ENCODE results near the gene TMEM63B. TPM values are rescaled to one million over a fixed set of nuclear protein-coding genes. Genes with fewer than 3 reads are reported as not detected.
A peak's percentile ranks its signal among the peaks of the same experiment; 100 is the strongest.
"Not testable (repeated sequence)": the region's sequence is repeated elsewhere in the genome, so short reads cannot be mapped to it uniquely, and the experiment has no call there.

TMEM63B gene
- total RNA-seq, result 10 to 100 TPM; 12.4 TPM

DNA sequence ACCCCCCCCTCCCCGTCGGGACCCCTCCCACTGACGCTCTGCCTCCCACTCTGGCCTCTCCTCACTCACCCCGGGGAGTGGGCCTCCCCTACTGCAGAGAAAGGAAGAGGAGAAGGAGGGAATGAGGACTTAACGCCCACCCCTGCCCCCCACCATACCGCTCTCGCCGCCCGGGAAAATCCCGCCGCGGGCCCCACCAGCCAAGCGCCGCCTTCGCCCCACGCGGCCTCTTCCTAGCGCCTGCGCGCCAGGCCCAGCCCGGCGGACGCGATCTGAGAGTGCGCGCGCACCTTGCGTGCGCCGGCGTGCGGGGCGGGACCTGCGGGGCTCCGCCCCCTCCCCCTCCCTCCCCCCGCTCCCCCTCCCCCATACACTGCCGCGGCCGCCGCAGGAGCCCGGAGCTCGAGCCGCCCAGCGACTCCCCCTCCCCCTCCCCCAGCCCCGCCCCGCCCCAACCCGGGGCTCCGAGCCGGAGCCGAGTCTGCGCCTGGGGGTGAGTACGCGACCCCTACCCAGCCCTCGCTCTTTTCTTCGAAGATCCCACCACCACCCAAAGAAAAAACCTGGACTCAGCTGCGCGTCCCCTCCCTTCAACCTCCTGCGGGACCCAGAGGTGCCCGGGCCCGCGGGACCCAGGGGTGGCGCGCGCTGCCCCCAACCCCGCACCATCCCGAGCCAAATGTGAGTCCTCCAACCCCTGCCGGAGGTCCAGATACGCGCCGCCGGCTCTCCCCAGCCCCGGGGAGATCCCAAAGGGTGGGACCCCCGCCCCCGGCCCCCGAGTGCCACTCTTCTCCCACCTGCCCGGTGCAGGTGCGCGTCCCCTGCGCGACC is at the start of gene TMEM63B, which contains the start of gene MRPL14:
Gene TMEM63B, plus strand, starts transcription at position 369 of the 834 bp plus-strand sequence. CDS start 7,031 bp downstream, outside the sequence.
Gene MRPL14, minus strand, starts transcription at position 267 of the 834 bp plus-strand sequence. CDS start 10,841 bp downstream, outside the sequence.
- ATAC-seq (peak; percentile 75 to 81), DNase-seq (ENCODE audit: low spot score in 2 of 2) (peak; percentile 88 to 93)
- Mint-ChIP-seq H3K27ac (peak within 1 kb of the TSS; percentile 95 to 96), H3K9me3 (no peaks in the 10 kb centered on the region), H3K36me3 (peaks cover 10 to 15% of the 10 kb centered on the region in 2 donors)

DNA sequence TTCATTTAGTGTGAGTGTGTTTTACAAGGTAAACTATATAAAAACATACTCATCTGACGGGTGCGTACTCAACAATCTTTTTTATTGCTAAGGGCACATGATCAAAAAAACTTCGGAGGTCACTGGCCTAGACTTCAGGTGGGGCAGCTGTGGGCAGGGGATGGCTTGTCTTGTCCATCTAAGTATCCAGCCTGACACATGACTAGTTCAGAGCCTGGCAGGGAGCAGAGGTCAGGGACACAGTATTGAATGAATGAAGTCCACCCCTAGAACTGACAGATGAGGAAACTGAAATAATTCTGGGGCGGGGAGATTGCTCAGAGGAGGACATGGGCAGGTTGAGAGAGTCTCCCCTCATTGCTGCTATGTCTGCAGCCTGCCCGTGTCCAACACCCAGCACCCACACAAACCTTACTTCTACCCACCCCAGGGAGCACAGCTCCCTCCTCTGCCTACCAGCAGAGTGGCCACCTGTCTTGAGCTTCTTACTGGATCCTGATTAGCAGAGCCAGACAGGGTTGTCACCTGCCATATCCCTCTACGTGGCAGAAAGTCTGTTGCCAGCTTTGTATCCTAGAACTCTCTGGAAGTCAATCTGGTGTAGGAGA is 49.0 kb upstream of the TMEM63B start:
- DNase-seq (ENCODE audit: low spot score in 2 of 2), result no peak
- no peak for ATAC-seq
- Mint-ChIP-seq H3K27ac (no peak overlapping the region), H3K36me3 (no peaks in the 10 kb centered on the region), H3K9me3 (no peaks in the 10 kb centered on the region)

DNA sequence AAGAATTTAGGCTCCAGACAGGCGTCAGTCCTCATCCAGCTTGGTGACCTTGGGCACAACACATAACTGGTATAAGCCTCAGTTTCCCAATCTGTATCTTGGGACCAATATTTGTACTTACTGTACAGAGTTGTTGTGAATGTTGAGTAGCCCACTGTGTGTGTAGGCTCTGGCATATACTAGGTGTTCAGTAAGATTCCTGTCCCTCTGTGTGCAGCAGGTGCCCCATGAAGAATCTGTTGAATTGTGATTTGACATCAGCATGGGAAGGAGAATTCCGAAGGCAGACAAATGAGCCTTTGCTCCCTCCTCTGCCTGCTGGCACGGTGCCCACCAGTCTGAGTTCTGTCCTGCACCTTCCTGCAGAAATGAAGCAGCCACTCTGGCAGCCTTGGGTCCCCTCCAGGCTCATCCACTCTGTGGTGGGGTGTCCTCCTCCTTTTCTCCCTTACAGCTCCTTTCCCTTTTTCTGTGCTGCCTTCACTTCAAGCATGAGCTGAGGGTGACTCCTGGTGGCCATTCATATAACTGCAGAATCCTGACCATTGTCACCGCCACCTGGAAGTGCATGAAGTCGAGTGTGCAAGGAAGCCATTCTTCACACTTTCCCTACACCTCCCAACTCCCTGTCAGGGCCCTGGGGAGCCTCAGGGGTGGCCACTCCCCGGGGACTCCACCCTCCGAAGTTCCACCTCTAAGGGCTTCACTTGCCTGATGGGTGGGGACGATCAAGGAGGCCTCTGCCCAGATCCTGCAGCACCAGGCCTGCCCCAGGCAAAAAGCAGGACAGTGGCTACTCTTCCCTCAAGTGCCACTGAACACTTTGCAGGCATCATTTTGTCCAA is 48.3 kb upstream of the TMEM63B start:
- Mint-ChIP-seq H3K9me3 (no peaks in the 10 kb centered on the region), H3K36me3 (no peaks in the 10 kb centered on the region), H3K27ac (no peak overlapping the region)
- peak; percentile 35 to 44 for ATAC-seq
- DNase-seq (ENCODE audit: low spot score in 2 of 2), result peak in 1 of 2 donors; percentile 81

DNA sequence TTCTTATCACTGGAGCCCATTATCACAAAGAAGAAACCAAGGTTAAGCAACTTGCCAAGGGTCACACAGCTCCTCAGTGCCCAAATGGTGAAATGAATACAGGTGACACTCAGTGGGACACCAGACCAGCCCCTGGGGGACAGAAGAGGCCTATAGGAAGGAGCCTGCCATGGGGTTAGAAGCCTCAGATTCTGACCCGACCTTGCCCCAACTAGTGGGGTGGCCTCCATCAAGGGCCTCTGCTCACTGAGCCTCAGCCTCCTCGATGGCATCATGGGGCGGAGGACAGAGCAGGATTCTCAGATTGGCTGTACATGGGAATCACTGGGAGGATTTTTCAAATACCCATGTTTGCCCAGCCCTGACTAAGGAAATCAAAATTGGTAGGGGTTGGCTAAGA is 47.7 kb upstream of the TMEM63B start:
- no peaks in the 10 kb centered on the region for H3K36me3 Mint-ChIP-seq

DNA sequence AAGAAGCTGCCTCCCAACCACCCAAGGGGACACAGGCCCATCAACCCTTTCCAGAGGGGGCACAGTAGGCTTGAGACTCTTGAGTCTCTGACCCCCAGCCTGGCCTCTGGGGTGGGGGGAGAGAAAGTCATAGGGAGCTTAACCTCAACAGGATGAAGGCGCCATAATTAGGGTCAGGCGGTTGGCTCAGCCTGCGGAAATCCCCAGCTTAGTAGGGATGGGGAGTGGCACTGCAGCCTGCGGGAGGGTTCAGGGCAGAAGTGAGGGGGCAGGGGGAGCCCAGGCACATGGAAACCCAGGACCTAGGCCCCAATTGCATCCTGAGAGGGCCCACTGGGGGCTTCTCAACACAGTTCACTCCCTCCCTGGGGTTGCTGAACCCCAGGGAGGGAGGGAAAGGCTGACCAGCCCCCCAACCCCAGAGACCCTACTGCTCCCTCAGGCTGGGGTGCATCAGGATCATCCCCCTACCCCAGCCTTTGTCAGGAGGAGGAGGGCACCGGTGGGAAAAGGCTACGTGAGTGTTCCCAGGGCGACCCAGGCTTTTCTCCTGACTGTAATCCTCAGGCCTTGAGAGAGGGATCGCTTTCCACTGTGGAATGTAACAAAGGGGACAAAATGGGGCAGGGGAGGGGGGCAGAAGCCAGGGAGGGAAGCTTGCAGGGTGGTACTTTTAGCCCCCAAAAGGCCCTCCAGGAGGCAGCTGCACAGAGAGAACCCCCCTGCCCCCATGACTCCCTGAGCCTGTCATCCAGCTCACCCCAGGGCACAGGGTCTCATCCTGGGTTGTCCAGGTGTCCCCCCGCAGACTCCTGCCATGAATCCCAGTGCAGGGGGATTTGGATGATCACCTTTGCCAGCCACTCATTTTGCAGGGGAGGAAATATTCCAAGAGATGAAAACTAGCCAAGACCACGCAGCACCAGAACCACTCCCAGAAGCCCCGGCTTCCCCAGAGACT is 46.5 kb upstream of the TMEM63B start:
- no peak for DNase-seq (ENCODE audit: low spot score in 2 of 2)
- no peaks in the 10 kb centered on the region for H3K36me3 Mint-ChIP-seq
- H3K9me3 Mint-ChIP-seq, result no peaks in the 10 kb centered on the region
- no peak for ATAC-seq
- H3K27ac Mint-ChIP-seq, result no peak overlapping the region

More for the DNA sequence above, 47.7 kb upstream of the TMEM63B start:
- Mint-ChIP-seq H3K27ac (no peak overlapping the region), H3K9me3 (no peaks in the 10 kb centered on the region)
- no peak for DNase-seq (ENCODE audit: low spot score in 2 of 2)
- ATAC-seq, result no peak

DNA sequence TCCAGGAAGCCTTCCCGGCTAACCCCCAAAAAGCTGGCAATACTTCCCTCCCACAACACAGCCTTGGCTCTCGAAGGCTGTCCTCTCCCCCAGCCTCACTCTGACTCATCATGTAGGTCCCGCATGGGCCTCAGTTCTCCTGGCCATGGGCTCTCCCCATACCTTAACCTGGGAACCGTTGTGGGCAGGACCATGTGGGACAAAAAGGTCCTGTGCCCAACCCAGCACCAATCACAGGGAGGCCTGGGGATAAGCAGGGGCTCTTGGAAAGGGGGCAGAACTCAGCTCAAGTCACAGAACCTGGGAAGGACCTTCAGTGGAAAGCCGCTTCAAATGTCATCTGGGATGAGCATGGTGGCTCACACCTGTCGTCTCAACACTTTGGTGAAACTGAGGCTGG is 45.6 kb upstream of the TMEM63B start:
- no peak for ATAC-seq
- Mint-ChIP-seq H3K36me3 (no peaks in the 10 kb centered on the region), H3K9me3 (no peaks in the 10 kb centered on the region), H3K27ac (no peak overlapping the region)
- DNase-seq (ENCODE audit: low spot score in 2 of 2), result no peak

DNA sequence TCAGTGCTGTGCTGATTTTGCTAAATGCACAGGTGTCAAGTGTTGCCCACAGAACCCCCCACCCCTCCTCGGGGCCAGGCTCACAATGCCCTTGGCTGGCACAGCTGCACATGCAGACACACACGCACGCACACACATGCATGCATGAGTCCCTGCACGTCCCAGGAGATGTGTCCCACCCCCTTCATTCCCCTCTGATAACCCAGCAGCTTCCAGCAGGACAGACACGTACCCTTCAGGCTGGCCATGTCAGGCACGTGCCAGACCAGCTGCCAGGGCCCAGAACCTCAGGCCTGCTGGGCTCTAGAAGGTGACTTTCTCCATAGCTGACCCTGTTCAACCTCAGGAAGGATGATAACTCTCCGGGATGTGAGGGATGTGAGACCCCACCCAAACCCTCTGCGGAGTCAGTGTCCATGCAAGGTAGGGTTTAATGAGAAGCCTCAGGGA is 44.5 kb upstream of the TMEM63B start:
- ATAC-seq (no peak), DNase-seq (ENCODE audit: low spot score in 2 of 2) (no peak)
- peak overlapping the region; percentile 19 to 55 for H3K27ac Mint-ChIP-seq
- no peaks in the 10 kb centered on the region for H3K36me3 Mint-ChIP-seq
- H3K9me3 Mint-ChIP-seq, result no peaks in the 10 kb centered on the region

DNA sequence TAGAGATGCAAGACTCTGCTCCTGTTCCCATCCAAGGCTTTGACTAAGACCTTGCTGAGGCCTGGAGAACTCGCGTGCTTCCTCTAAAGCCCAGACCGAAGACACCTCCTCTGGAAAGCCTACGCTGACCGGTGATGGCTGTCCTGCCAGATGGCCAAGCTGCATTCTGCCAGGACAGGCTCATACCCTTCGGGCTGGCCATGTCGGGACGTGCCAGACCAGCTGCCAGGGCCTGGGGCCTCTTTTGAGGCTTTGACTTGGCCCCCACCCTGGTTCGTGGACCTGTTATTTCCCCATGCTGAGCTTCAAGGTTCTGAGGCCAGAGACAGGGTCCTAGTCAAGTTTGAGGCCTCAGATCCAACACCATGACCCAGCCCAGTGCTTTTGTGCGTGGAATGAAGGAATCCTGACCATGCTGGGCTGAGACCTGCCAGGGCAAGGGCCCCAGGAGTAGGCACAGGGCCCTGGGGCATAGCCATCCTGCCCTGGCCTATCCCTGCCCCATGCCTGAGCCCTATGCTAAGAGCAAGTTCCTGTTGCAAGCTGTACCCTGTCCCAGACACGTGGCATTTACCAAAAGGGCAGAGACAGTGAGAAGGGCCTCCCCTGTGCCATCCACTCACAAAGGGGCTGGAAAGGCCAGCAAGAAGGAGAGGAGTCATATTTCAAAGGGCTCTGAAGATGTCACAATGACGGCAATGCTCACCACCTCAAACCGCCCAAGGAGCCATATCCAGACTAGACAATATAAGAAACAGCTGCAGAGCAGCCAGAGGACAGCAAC is 42.9 kb upstream of the TMEM63B start:
- ATAC-seq (peak in 1 of 2 donors; percentile 69), DNase-seq (ENCODE audit: low spot score in 2 of 2) (no peak)
- Mint-ChIP-seq H3K27ac (peak overlapping the region in 1 of 2 donors; percentile 4), H3K36me3 (no peaks in the 10 kb centered on the region), H3K9me3 (no peaks in the 10 kb centered on the region)

DNA sequence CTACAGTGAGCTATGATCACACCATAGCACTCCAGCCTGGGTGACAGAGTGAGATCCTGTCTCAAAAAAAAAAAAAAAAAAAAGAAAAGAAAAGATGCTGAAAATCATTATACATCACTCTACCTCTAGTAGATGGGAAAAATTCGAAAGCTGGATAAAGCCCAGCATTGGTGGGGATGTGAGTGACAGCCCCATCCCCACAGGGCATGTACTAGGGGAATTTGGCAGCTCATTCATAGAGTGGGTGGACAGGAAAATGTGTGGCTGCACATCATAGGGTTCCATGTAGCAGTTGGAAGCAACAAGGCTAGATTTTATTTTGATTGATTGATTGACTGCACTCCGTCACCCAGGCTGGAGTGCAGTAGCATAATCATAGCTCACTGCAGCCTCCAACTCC is 42.1 kb upstream of the TMEM63B start:
- H3K36me3 Mint-ChIP-seq, result no peaks in the 10 kb centered on the region
- no peak overlapping the region for H3K27ac Mint-ChIP-seq
- no peak for DNase-seq (ENCODE audit: low spot score in 2 of 2)
- no peak for ATAC-seq
- no peaks in the 10 kb centered on the region for H3K9me3 Mint-ChIP-seq

DNA sequence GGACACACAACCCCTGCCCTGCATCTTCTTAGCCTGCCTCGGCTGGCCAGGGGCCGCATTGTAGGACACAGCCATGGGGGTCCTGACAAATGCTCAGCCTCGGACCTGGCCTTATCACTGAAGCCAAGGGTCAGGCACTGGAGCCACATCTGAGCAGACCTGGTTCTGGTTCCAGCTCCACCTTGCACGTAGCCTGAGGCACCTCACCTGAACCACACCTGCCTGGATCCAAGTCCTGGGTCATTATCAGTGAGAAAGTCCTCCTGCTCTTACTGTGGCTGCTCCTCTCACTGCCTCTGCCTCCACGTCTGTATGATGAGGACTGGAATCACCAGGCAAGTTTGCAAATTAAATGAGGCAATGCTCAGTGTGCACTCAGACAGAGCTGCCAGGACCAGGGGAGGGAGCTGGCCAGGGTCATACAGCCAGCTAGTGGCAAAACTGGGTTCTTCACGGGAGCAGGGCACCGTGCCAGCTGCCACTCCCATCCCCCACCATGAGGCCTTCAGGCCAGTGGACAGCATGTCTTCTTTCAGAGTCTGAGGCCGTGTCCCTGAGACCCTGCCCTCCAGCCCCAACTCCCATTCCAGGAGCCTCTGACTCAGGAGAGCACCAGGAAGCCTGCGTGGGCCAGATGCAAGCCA is 40.3 kb upstream of the TMEM63B start:
- Mint-ChIP-seq H3K27ac (no peak overlapping the region), H3K36me3 (no peaks in the 10 kb centered on the region), H3K9me3 (no peaks in the 10 kb centered on the region)
- DNase-seq (ENCODE audit: low spot score in 2 of 2) (no peak), ATAC-seq (peak in 1 of 2 donors; percentile 16)

DNA sequence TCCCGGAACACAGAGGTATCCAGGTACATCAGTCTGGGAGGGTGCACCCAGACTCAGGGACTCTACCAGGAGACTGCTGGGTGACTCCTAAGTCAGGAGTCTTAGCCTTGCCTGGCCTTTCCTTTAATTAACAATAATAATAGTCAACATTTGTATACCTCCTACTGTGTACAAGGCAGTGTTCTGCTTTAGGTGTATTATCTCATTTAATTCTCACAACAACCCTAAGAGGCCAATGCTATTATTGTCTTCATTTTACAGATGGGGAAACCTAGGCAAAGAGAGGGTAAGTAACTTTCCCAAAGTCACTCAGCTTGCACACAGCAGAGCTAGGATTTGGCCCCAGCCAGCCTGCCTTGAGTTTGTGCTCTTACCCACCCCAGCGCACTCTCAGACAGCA is 39.7 kb upstream of the TMEM63B start:
- H3K9me3 Mint-ChIP-seq, result no peaks in the 10 kb centered on the region

DNA sequence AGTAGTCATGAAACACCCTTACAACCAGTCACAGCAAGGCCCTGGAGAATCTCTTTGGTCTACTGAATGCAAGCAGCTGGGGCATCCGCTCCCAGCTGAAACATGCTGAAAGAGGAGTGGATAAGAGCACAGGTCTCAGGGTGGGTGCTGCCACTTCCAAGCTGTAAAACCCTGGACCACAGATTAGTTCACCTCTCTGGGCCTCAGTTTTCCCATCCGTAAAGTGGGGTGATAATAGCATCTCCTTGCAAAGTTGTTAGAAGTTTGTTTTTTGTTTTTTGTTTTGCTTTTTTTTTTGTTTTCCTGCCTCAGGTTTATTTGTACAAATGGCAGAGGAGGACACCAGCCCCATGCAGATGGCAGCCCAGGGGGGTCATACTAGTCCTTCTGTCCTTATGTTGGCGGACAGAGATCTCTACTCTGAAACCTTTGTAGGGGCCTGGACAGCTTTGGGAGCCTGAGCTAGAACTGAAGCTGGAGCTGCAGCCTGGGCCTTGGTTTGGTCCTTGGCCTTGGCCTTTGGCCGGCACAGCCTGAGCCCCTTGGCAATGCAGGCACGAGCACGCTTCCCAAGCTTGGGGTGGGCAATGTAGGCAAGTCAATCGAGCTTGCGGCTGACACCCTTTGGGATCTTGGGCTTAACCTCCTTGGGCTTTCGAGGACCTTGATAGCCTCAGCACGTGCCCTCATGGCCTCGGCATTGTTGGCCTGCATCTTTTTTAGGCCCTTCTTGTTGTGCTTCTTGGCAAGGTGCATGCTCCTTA is 38.3 kb upstream of the TMEM63B start:
- no peak for ATAC-seq
- H3K9me3 Mint-ChIP-seq, result no peaks in the 10 kb centered on the region

More for the DNA sequence above, 39.7 kb upstream of the TMEM63B start:
- no peak overlapping the region for H3K27ac Mint-ChIP-seq
- no peak for DNase-seq (ENCODE audit: low spot score in 2 of 2)
- no peaks in the 10 kb centered on the region for H3K36me3 Mint-ChIP-seq
- ATAC-seq, result no peak

DNA sequence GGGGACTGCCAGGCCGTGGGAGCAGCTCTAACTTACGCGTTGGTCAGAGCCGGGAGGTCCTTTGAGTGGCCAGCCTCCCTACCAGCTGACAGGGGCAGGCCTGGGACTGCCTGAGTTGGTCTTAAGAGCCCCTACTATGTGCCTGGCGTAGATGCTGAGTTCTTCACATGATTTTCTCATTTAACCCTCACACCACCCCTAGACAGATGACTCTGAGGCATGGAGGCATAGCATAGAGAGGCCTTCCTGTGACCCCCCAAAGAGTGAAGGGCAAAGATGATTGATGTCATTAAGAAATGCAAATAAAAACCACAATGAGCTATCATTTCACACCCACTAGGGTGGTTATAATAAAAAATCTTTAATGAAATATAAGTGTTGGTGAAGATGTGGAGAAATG is 36.9 kb upstream of the TMEM63B start:
- Mint-ChIP-seq H3K27ac (no peak overlapping the region), H3K36me3 (no peaks in the 10 kb centered on the region), H3K9me3 (no peaks in the 10 kb centered on the region)
- DNase-seq (ENCODE audit: low spot score in 2 of 2), result no peak
- no peak for ATAC-seq

More for the DNA sequence above, 38.3 kb upstream of the TMEM63B start:
- no peak for DNase-seq (ENCODE audit: low spot score in 2 of 2)
- H3K36me3 Mint-ChIP-seq, result no peaks in the 10 kb centered on the region
- H3K27ac Mint-ChIP-seq, result no peak overlapping the region

DNA sequence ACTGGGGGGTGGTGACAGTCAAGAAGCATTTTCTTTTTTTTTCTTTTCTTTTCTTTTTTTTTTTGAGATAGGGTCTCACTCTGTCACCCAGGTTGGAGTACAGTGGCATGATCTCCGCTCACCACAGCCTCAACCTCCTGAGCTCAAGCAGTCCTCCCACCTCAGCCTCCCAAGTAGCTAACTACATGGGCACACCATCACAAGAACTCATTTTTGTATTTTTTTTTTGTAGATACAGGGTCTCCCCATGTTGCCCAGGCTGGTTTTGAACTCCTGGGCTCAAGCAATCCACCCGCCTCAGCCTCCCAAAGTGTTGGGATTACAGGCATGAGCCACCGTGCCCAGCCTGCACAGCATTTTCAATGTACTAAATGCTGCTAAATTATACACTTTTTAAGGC is 36.0 kb upstream of the TMEM63B start:
- H3K9me3 Mint-ChIP-seq; ATAC-seq; DNase-seq (ENCODE audit: low spot score in 2 of 2); H3K36me3 Mint-ChIP-seq: not testable (repeated sequence)
- H3K27ac Mint-ChIP-seq, result peak overlapping the region in 1 of 2 donors; percentile 84
